Measurements from ENCODE around the gene SLC39A9.
A peak's percentile ranks its signal among the peaks of the same experiment; 100 is the strongest.

SLC39A9 gene, protein sequence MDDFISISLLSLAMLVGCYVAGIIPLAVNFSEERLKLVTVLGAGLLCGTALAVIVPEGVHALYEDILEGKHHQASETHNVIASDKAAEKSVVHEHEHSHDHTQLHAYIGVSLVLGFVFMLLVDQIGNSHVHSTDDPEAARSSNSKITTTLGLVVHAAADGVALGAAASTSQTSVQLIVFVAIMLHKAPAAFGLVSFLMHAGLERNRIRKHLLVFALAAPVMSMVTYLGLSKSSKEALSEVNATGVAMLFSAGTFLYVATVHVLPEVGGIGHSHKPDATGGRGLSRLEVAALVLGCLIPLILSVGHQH

DNA sequence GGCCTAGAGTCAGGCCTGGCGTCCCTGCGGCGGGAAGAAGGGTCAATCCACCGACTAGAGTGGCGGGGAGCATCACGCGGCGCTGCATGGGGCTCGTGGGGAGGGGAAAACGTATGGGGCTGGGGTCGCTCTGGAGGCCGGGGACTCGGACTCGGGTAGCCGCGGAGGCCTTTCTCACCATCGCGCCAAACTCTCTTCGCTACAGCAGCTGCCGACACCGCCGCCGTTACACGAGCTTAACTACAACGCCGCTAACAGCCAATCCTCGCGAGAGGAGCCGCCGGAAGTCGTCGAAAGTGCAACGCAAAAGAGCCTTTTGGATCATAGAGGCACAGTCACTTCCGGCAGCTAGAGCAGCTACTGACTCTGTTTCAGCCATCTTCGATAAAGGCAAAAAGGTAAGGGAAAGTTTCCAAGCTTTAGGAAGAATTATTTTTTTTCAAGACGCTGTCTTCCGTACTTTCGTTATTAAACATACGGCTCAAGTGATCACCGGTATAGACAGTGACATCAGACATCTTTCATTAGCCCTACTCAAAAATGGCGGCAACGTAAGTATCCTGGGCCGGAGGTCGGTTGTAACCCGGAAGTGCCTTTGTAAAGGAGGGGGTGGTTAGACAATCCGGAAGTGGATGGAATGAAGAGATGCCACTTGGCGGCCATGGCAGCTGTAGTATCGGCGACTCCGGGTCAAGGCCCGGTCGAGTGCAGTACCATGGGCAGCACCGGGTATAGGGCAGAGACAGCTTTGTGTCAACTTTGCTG is at the start of gene SLC39A9, which contains the start of gene ERH:
Gene SLC39A9 (plus strand): TSS at position 640 of the 765 bp plus-strand sequence. CDS start 678 bp downstream, outside the sequence.
Gene ERH (minus strand): TSS at position 247 of the 765 bp plus-strand sequence. CDS start 66 bp downstream, at position 181.
- DNase-seq = peak; percentile 96

DNA sequence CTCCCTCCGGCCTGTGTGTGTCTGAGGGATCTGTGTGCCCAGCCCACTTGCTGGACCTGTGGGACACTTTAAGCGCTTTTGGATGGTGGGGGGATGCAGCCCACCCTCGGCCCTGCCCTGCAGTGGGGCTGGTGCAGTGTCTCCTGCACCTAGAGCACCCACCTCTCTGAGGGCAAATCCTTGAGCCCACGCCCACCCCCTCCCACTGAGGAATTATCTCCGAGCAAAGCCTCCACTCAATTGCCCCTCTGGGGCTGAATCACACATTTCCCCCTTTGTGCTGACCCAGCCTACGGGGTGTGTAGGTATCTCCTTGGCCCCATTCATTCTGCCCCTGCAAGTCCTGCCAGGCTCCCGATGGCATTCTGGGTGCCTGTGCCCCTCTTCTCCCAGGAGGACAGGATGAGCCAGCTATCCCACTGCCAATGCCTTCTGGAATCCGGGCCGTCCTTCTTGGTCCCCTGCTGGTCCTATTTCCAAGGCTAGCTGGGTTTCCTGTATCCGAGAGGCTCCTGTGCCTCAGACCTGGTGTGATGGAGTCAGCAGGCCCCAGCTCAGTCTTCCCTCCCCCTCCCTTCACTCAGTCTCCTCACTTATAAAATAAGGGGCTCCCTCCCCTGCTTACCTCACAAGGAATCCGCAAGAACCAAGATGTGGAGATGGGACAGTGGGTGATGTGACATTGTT is 49.3 kb upstream of the SLC39A9 start:
- DNase-seq = no peak

DNA sequence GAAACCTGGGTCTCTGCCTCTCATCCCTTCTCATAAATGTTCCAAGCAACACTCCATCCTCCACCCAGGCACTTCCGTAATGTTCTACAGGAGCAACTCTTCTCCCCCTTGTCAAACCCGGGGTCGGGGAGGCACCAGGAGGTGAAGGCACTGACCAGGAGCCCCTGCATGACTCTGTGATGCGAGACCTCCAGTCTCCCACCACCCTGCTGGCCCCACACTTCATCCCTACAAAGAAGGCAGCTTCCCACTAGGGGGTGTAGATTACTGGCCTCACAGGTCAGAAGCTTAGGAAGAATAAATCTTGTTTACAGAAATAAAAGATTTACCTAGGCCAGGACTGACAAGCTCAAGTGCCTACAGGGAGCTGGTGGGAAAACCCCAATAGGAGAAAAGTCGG is 47.6 kb upstream of the SLC39A9 start:
- DNase-seq = peak; percentile 36

DNA sequence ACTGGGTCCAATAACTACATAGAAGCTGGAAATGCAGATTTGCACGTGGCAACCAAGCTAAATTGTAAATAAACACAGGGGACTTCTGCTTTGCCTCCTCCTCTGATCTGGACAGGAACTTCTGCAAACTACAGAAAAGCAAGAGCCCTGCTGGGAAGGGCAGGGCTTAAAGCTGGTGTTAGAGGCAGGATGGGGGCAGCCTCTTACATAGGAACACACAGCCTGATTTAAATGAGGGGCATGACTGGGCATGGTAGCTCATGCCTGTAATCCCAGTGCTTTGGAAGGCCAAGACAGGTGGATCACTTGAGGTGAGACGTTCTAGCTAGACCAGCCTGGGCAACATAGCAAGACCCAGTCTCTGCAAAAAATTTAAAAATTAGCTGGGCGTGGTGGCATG is 47.1 kb upstream of the SLC39A9 start:
- DNase-seq = no peak

DNA sequence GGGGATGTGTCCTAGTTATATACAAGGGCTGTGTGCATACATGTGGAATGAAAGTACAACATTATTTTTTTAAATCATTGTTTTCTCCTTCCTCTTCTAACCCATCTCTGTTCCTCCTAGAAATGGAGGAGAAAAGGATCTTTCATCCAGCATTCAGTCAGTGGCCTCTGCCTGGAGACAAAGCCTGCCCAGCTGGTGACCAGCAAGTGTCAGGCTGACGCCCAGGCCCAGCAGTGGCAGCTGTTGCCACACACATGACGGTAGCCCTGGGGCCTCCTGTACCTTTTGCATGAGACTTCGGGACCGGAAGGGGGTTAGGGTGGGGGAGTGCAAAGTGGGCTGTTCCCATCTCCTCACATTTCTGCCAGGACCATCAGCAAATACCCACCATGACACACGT is 46.6 kb upstream of the SLC39A9 start:
- no peak for DNase-seq

DNA sequence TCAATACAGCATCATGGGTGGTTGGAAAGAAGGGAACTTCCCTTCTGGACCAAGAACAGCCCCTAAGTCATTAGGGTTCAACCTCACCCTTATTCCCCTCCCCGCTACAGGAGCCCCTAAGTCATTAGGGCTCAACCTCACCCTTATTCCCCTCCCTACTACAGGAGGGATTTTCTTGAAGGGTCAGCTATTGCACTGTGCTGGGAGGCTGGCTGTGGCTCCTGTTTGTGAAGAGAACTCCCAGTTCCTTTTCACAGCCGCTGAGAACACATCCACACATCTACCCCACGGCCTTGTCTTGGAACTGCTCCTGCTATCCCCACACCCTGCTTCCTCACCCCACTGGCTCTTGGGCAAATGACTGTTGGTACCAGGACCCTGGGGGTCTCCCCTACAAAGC is 45.3 kb upstream of the SLC39A9 start:
- DNase-seq = no peak

DNA sequence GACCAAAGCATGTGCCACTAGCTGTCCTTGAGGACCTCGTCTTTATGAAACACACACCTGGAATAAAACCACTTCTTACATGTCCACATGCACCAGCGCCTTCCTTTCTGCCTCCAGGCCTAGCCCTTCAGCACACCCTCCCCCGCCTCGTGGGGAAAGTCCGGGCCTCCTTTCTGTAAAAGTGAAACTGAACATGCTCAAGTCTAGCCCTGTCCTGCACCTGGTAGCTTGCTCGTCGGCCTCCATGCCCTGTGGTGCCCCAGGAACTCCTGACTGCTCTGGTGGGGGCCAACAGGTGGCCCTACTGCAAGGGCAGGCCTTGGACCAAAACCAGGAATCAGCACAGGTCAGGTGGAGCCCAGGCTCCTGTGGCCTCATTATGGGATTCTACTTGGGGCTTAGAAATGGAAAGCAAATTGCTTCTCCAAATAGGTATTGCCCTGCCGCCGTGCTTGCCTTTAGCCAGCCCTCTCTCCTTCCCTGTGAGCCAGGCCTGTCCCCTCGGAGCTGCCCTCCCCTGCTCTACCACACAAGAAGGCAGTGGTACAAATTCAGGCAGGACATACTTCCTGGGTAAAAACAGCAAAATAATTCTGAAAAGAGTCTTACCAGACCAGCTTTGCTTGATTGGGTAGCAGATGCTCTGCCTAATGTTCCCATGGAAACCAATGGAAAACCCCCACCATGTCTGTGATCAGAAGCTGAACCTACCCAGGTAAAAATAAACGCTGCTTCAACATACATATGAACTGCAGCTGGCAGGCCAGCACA is 43.9 kb upstream of the SLC39A9 start:
- no peak for DNase-seq

DNA sequence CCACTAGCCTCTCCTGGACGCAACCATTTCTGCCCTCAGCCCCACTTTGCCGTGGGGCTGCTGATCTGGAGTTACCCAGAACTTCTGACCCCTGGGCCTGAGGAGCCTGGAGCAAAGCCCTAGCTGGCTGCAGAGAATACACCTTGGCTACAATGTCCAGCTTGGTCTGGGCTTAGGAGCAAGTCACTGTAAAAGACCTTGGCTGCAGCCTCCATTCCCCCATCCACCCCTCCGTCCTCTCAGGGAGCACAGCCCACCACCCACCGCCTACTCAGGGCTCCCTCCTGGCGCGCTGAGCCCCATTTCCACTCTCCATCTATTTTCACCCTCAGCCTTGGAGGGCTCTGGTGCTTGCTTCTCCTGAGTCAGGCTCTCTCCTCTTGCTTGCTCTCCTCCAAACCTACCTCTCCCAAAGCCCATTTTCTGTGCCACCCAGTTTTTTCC is 43.3 kb upstream of the SLC39A9 start:
- no peak for DNase-seq

DNA sequence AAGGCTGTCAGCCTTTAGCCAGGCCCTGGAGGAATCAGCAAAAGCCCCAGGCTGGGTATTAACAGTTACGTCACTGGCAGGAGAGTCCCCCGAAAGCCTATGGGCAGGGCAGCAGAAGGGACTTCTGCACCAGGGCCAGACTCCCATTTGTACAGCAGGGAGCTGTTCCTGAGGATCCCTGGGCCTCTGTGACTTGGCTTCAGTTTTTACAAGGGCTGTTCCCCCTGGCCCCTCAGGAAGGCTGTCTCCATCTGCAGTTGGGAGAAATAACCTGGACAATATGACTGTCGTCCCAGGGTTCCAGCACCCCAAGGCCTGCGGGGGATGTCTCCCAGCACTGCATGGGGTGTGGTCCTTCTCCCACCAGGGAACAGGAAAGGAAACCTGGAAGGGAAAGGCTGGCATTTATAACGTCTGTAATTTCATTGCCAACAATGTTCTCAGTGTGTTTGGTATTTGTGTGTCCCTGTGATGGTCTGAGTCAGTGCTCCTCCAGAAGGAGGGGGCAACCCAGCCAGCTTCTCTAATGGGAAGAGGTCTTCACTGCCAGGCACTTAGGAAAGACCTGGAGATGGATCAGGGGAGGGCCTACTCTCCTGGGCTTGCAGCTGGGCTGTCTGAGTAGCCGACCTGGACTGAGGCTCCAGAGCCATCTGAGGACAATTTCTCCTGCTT is 42.7 kb upstream of the SLC39A9 start:
- no peak for DNase-seq

DNA sequence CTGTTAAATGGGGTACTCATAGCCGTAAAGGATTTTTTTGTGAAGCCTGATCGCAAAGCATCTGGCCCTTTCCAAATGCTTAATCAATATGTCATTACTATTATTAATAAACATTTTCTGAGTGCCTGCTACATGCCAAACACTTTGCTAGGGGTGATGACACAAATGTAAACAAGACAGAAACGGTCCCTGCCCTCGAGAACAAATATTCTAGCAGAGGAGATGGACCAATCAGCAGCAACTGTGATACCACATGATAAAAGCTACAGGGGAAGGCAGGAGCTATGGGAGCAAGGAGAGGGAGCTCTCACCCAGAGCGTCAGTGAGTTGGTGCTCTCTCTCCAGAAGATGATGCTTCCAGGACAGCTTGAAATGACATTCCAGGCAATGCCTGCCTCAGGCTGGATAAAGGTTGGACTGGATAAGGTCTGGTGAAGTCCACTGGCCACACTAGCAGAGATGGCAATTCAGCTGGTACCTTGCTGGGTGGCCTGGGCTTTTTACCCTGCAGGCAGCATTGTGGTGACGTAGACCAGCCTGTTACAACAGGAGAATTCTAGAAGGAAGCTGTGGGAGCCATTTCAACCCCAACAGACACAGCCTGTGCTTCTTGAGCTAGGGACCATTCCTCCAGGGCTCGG is 41.5 kb upstream of the SLC39A9 start:
- no peak for DNase-seq

DNA sequence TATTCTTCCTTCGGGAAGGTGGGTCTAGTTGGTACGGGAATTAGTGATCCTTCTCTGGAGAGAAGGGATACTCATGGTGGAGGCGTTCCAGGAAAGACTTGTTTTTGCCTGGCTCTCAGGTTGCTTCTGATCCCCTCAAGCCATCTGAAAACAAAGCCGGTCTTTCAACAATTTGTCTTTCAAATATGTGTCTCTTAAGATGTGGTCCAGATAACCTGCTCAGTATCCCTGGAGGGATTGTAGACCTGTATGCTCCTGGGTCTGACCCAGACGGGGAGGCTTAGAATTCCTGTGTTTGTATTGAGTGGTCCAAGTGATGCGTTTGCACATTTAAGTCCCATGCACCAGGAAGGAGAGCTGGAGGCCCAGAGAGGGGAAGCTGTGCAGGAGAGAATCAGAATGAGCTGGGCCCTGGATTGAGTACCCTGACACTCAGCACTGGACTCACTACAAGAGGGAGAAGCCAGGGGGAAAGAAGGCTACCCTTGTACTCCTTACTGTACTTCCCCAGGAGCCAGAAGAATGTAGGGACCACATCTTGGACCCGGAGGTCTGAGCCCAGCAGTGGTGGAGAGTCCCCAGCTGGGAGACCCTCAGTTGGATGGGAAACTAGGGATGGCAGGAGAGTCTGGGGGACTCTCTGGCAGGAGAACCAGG is 40.8 kb upstream of the SLC39A9 start:
- no peak for DNase-seq

DNA sequence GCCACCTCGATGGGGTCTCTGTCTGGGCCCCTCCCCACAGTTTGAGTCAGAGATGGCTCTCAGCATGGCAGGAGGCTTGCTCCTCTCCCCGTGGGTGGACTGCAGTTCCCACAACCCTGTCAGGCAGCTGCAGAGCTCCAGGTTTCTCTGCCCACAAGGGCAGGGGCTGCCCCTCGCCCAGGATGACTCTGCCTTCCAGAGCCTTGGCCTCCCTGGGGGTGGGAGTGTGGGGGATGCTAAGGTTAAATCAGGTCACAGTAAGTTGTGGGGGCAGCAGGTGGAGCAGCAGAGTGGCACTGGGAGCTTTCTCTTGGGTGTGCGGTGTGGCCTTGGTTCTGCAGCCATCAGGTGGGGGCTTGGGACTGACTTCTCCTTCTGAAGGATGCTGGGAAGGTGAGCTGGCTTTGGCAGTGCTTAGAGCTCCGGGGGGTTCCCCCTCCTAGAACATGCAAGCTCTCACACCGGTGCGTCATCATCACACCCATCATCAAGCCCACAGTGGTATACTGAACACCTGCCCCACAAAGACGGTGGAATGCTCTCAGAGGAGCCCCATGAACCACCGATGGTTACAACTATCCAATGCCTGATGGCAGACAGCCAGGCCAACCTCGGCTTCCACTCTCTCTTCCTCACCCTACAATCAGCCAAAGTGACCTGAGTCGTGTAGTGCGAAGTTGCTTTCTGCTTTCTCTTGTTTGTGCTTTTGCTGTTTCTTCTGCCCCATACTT is 40.1 kb upstream of the SLC39A9 start:
- DNase-seq = no peak

DNA sequence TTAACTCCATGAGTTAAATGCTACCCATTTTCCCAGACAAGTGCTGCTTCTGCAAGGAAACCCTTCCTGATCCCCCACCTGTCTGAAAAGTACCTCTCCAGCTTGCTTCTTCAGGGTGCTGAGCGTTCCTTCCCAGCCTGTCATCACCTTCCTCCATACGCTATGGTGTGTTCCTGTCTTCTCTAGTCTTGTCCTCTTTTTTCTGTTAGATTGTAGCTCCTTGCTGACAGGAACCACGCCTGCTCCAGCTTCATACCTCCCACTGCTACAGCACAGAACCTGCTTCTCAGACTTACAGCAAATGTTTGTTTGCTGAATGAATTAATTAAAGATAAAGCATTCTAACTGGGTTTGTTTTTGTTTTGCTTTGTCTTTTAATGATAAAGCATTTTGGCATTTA is 39.5 kb upstream of the SLC39A9 start:
- no peak for DNase-seq

DNA sequence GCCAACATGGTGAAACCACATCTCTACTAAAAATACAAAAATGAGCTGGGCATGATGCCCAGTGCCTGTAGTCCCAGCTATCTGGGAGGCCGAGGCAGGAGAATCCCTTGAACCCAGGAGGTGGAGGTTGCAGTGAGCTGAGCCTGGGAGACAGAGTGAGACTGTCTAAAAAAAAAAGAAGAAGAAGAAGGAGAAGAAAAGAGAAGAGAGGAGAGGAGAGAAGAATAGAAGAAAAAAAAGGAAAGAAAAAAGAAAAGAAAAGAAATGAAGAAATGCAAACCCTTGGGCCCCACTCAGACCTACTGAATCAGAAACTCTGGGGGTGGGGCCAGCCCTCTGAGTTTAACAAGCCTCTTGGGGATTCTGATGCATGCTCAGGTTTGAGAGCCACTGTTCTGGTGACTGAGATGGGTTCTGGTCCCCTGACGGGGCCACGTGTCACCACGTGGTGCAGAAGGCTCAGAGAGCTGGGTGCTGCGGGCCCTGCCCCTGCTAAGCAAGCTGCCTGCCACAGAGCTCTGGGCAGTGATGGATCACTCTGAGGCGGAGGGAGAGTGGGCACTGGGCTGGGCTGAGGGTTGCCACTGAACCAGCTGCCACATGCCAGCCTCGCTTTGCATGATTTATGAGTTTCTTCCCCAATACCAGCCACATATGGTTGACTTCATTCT is 37.9 kb upstream of the SLC39A9 start:
- DNase-seq = peak; percentile 31

DNA sequence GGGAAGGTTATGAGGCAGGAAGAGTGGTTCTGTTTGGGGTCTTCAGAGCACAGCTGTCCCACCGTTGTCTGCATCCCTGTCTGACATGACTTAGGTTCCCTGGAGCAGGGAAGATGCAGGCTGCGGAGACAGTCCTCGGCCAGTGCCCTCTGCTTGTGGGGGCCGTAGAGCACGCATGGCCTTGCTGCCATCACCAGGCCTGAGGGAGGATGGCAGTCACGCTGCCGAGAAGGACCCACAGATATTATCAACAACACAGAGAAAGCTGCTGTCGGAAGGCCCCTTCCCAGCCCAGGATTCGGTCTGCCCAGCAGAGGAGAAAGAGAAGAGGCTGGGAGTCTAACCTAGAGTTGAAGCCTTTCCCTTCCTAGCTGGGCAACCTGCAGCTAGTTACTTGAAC is 35.4 kb upstream of the SLC39A9 start:
- DNase-seq = peak; percentile 7

DNA sequence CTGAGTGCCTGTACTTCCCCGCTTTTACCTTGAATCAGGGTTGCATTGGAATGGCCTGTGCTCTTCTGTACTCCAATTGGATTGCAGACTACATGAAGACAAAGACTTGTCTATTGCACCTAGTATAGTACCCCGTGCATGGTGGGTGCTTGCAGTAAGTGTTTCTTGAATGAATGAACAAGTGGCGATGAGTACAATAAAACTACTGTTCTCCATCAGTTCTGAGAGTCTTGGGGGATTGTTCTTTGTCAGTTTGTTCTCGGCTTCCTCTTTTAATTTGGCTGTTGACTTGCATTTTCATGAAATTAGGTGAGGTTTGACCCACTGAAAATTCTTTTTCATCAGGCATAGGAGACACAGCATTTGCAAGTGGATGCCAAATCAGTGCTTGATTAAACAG is 34.5 kb upstream of the SLC39A9 start:
- DNase-seq = no peak

DNA sequence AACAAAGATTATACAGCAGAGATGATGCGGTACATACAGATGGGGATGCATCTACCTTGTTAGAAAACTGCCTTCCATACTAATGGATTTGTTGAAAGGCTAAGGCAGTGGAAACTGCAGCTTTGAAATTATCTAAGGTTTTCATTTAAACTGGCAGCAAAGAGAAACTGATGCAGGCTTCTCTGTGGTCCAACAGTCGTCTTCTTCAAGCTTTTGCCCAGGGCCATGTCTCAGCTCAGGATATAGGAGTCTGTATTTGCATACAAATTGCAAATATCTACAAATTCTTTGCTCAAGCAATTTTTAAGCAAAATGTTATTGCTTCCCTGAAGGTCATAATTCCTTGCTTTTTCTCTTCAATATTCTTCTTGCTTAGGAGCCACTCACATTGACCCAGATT is 34.1 kb upstream of the SLC39A9 start:
- no peak for DNase-seq

DNA sequence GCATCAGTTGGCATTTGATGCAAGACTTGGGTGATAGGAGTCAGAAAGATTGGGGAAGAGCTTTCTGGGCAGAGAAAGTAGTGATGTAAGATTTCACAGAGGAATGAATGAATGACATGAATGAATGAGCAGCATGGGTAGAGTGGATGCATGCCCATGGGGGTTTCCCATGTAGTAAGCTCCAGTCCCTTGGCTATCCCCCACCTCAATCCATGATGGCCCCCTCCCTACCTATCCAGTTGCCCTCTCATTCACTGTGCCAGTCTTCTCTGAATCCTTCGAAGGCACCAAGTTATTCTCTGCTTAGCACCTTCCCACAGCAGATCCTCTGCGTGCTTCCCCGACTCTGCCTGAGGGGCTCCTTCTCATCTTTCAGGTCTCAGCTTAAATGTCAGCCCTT is 32.4 kb upstream of the SLC39A9 start:
- no peak for DNase-seq

DNA sequence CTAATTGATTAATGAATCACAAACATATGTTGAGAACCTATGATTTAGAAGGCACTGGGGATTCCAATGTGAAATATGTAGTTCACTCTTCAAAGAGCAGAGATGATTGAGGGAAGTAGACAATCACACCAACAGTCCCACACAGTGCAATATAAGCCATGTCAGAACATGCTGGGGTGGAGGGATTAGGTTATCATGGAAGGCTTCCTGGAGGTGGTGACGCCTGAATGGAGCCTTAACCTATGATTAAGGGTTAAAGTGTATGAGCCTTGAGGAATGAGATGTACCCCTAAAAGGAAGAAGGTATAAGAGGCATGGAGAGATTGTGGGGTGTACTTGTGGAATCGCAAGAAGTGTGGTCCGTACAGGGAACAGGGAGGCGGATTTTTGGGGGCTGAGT is 31.7 kb upstream of the SLC39A9 start:
- DNase-seq = no peak

DNA sequence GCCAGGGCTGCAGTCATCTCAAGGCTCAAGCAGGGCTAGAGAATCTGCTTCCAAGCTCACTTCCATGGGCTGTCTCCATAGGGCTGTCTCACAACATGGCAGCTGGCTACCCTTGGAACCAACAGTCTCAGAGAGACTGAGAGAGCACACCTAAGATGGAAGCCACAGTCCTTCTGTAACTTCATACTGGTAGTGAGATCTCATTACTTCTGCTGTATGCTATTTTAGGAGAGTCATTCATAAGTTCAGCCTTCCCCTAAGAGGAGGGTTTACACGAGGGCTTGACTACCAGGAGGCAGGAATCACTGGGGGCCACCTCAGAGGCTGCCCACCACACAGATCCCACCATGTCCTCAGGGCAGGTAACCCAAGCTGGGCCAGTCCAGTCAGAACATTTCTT is 30.1 kb upstream of the SLC39A9 start:
- DNase-seq = no peak

Data from NCI-H82 (cell line).